Small intestine (tissue), 7 donors: ENCODE measurements around the gene OXNAD1. TPM values are rescaled to one million over a fixed set of nuclear protein-coding genes. Genes with fewer than 3 reads are reported as not detected.

Experiments used
- DNase-seq, 2 donors: peaks; one replicate each; pipeline versions ENCODE4 v3.0.0 to v3.0.0-alpha.2; 2013
- FAIRE-seq: peaks from 2 replicates; lab custom pipeline; 2012; peaks lifted over from hg19 to GRCh38; lab: Jason Lieb, UNC
- H3K27ac ChIP-seq, 3 donors: one replicate each; pipeline ENCODE4 v1.5.1; 2013; ENCODE audit warnings: low read length in 2 of 3, mild to moderate bottlenecking in 2 of 3, control low read depth in 1 of 3, inconsistent platforms in 1 of 3, low read depth in 1 of 3, moderate library complexity in 1 of 3
- H3K27me3 ChIP-seq, 3 donors: one replicate each; pipeline ENCODE4 v1.6.1; 2013; ENCODE audit warnings: low read length in 3 of 3, inconsistent platforms in 1 of 3; ENCODE audit not compliant: control insufficient read depth in 3 of 3, insufficient read depth in 3 of 3
- H3K36me3 ChIP-seq, 3 donors: one replicate each; pipeline ENCODE4 v1.6.1; 2013; ENCODE audit warnings: low read length in 3 of 3, inconsistent platforms in 1 of 3, low read depth in 1 of 3, mild to moderate bottlenecking in 1 of 3, moderate library complexity in 1 of 3; ENCODE audit not compliant: control insufficient read depth in 3 of 3, insufficient read depth in 2 of 3
- H3K4me1 ChIP-seq, 3 donors: one replicate each; pipeline ENCODE4 v1.6.1; 2013; ENCODE audit warnings: low read length in 2 of 3, inconsistent platforms in 1 of 3, low read depth in 1 of 3, mild to moderate bottlenecking in 1 of 3, moderate library complexity in 1 of 3; ENCODE audit not compliant: control insufficient read depth in 3 of 3, insufficient read depth in 2 of 3
- H3K4me3 ChIP-seq, 3 donors: one replicate each; pipeline ENCODE4 v1.5.1; 2013; ENCODE audit warnings: low read length in 3 of 3, control low read depth in 1 of 3, inconsistent platforms in 1 of 3, low read depth in 1 of 3, mild to moderate bottlenecking in 1 of 3, moderate library complexity in 1 of 3
- H3K9me3 ChIP-seq, 2 donors: one replicate each; pipeline ENCODE4 v1.6.1; 2013; ENCODE audit warnings: low read depth in 1 of 2, low read length in 1 of 2; ENCODE audit not compliant: control insufficient read depth in 2 of 2, insufficient read depth in 1 of 2
- WGBS, 3 donors: extraction: QIAGEN DNeasy Blood & Tissue Kit; methylation state at CpG; one replicate each; pipeline ENCODE4 v1.1.7; 2013; 5-methylcytosine and 5-hydroxymethylcytosine counted together
- polyA plus RNA-seq, 4 donors: library from polyadenylated mRNA; stranded (reverse) in 3 of 4; unstranded in 1 of 4; fragments of 200-250 nt in 3 of 4; fragments of 120-200 nt in 1 of 4; gene quantifications; one replicate each; pipeline versions ENCODE4 v1.2.1 to v1.2.3, GENCODE V29; 2013
- donor health status: healthy with polysubstance abuse.
- donor health status: control.
- donor health status: control.
- donor health status: Bipolar disorder and iron deficiency.
- donor health status: healthy.

OXNAD1 gene
- polyA plus RNA-seq, 4 donors: 15.3 to 28.4 (median 18.3) TPM

DNA sequence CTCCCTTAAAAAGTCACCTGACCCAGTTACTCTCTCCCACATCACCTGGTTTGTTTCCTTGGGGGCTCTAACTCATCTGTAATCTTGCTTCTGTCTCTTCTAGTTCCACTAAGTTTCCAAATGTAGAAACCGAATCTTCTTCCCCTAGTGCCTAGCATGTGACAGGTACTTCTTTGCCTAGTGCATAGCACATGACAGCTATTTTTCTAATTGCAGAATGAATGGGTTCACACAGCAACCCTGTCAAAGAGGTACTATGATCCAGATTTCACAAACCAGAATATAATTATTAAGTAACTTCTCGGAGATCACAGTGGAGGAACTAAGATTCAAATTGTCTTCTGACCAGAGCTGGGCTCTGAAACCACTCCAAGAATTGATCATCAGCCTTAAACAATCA lies 7.7 kb upstream of the OXNAD1 start:
- FAIRE-seq (no peak), DNase-seq (no peak)
- Histone ChIP-seq H3K4me1 (peaks cover 0 to 9% (median 2%) of the 10 kb centered on the region in 3 donors), H3K36me3 (peaks cover 4 to 10% (median 4%) of the 10 kb centered on the region in 3 donors), H3K27ac (no peak overlapping the region), H3K9me3 (peaks cover 0 to 2% of the 10 kb centered on the region in 2 donors), H3K27me3 (no peaks in the 10 kb centered on the region), H3K4me3 (no peak overlapping the region)
- WGBS, 3 donors: 88 to 91% (median 90%) methylated on average over 2 of the region's 2 CpGs

- H3K36me3 ChIP-seq: peaks cover 4 to 10% (median 4%) of the 10 kb centered on the region in 3 donors
- H3K4me1 ChIP-seq: peaks cover 0 to 4% (median 2%) of the 10 kb centered on the region in 3 donors
- H3K27ac ChIP-seq: peak overlapping the region in 1 of 3 donors; percentile 12
- peaks cover 0 to 2% of the 10 kb centered on the region in 2 donors for H3K9me3 ChIP-seq
- 80 to 85% (median 82%) methylated on average over 5 of the region's 5 CpGs for WGBS, 3 donors
- H3K27me3 ChIP-seq: no peaks in the 10 kb centered on the region
- FAIRE-seq (no peak), DNase-seq (no peak)
- no peak overlapping the region for H3K4me3 ChIP-seq
Measured at GRCh38 chr3:16258177-16258576, 6.8 kb upstream of the OXNAD1 start.

GRCh38 chr3:16258866-16259265 lies 6.1 kb upstream of the OXNAD1 start:
- FAIRE-seq: no peak
- Histone ChIP-seq H3K27me3 (no peaks in the 10 kb centered on the region), H3K4me1 (peaks cover 0 to 5% (median 0%) of the 10 kb centered on the region in 3 donors), H3K4me3 (no peak overlapping the region), H3K9me3 (no peaks in the 10 kb centered on the region), H3K27ac (peak overlapping the region in 1 of 3 donors; percentile 12), H3K36me3 (peaks cover 4 to 10% (median 4%) of the 10 kb centered on the region in 3 donors)
- no peak for DNase-seq
- WGBS, 3 donors: 73 to 94% (median 76%) methylated on average over 1 of the region's 1 CpG

GRCh38 chr3:16260046-16260445 lies 5.0 kb upstream of the OXNAD1 start:
- DNase-seq: no peak
- Histone ChIP-seq H3K9me3 (no peaks in the 10 kb centered on the region), H3K27ac (no peak overlapping the region), H3K36me3 (peaks cover 4 to 10% (median 4%) of the 10 kb centered on the region in 3 donors), H3K4me3 (no peak overlapping the region), H3K27me3 (no peaks in the 10 kb centered on the region), H3K4me1 (peaks cover 0 to 5% (median 0%) of the 10 kb centered on the region in 3 donors)
- WGBS, 3 donors: 89 to 96% (median 91%) methylated on average over 1 of the region's 1 CpG
- no peak for FAIRE-seq

- Histone ChIP-seq H3K27me3 (no peaks in the 10 kb centered on the region), H3K9me3 (no peaks in the 10 kb centered on the region), H3K36me3 (peaks cover 4 to 8% (median 4%) of the 10 kb centered on the region in 3 donors), H3K27ac (peak overlapping the region in 1 of 3 donors; percentile 77), H3K4me1 (peaks cover 5 to 7% (median 7%) of the 10 kb centered on the region in 3 donors), H3K4me3 (peak overlapping the region in 1 of 3 donors; percentile 6)
- no peak for FAIRE-seq
- DNase-seq: peak; percentile 37 to 46
- 62 to 77% (median 68%) methylated on average over 4 of the region's 4 CpGs for WGBS, 3 donors
Measured at GRCh38 chr3:16262174-16262573, 2.8 kb upstream of the OXNAD1 start.

- WGBS, 3 donors: 0 to 1% (median 1%) methylated on average over 21 of the region's 21 CpGs
- peaks cover 5 to 10% (median 7%) of the 10 kb centered on the region in 3 donors for H3K4me1 ChIP-seq
- no peaks in the 10 kb centered on the region for H3K9me3 ChIP-seq
- H3K27me3 ChIP-seq: no peaks in the 10 kb centered on the region
- peak overlapping the region; percentile 70 to 94 (median 75) for H3K4me3 ChIP-seq
- no peak for DNase-seq
- H3K27ac ChIP-seq: peak overlapping the region; percentile 64 to 99 (median 85)
- no peak for FAIRE-seq
- peaks cover 0 to 8% (median 0%) of the 10 kb centered on the region in 3 donors for H3K36me3 ChIP-seq
Measured at GRCh38 chr3:16264174-16264707, 771 bp upstream of the OXNAD1 start.

DNA sequence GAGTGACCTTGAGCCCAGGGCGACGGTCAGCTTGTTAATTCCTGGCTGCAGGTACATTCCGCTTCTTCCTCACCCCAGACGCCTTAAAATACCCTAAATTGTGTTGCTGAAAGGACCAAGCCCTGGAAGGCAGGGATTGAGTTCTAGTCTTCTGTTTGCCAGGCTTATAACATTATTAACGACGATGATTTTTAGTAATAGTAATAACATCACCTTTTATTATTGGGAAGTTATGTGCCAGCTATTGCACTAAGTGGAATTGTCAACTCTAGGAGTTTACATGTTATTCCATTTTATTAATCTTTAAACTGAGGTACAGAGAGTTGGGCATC lies 409 bp downstream of the OXNAD1 start:
- FAIRE-seq: no peak
- Histone ChIP-seq H3K9me3 (no peaks in the 10 kb centered on the region), H3K27me3 (no peaks in the 10 kb centered on the region), H3K36me3 (peaks cover 0 to 8% (median 0%) of the 10 kb centered on the region in 3 donors), H3K4me1 (peaks cover 5 to 10% (median 7%) of the 10 kb centered on the region in 3 donors), H3K4me3 (peak overlapping the region; percentile 78 to 98 (median 94)), H3K27ac (peak overlapping the region; percentile 98 to 99 (median 99))
- 0% methylated on average over 6 of the region's 6 CpGs for WGBS, 3 donors
- DNase-seq: no peak

GRCh38 chr3:16266714-16267113 lies 1.7 kb downstream of the OXNAD1 start:
- no peaks in the 10 kb centered on the region for H3K27me3 ChIP-seq
- FAIRE-seq (no peak), DNase-seq (peak in 1 of 2 donors; percentile 18)
- H3K4me1 ChIP-seq: peaks cover 5 to 10% (median 7%) of the 10 kb centered on the region in 3 donors
- peak overlapping the region in 2 of 3 donors; percentile 30 to 57 for H3K27ac ChIP-seq
- 64 to 81% (median 73%) methylated on average over 3 of the region's 3 CpGs for WGBS, 3 donors
- peak overlapping the region in 2 of 3 donors; percentile 45 to 94 for H3K4me3 ChIP-seq
- H3K36me3 ChIP-seq: peaks cover 0 to 7% (median 5%) of the 10 kb centered on the region in 3 donors
- no peaks in the 10 kb centered on the region for H3K9me3 ChIP-seq
